C4-2B (cell line): ENCODE results near the gene GGA2.

ENCODE experiments used
- CTCF ChIP-seq: fragments of 450-650 bp; conservative IDR thresholded peaks from 2 replicates; pipeline ENCODE4 v1.5.1; 2017; ENCODE audit warnings: mild to moderate bottlenecking
- ZFX ChIP-seq: fragments of 450-650 bp; IDR thresholded peaks from 2 replicates; pipeline ENCODE4 v1.6.1; 2017

GRCh38 chr16:23495671-23496070 is 14.6 kb downstream of the GGA2 start:
- TF ChIP-seq CTCF (no peak), ZFX (no peak)
